HepG2 (cell line): ENCODE results near the gene PLLP. TPM values are rescaled to one million over a fixed set of nuclear protein-coding genes. Genes with fewer than 3 reads are reported as not detected.

Source experiments
- ARID2 ChIP-seq: sonication (generic); formaldehyde crosslinking; IDR thresholded peaks from 2 replicates; pipeline ENCODE4 v1.8.1; 2022; ENCODE audit warnings: mild to moderate bottlenecking, missing genetic modification reagents, borderline replicate concordance
- FOXJ3 ChIP-seq: sonication (generic); formaldehyde crosslinking; IDR thresholded peaks from 2 replicates; pipeline ENCODE4 v1.4.0; 2020; ENCODE audit warnings: missing genetic modification reagents, mild to moderate bottlenecking, borderline replicate concordance
- MAFF ChIP-seq: IDR thresholded peaks from 2 replicates; pipeline ENCODE4 v1.6.1; 2011; ENCODE audit warnings: low read depth, low read length, improper control_type of control experiment
- PAXIP1 ChIP-seq: sonication (generic); formaldehyde crosslinking; conservative IDR thresholded peaks from 2 replicates; pipeline ENCODE4 v1.4.0; 2020; ENCODE audit warnings: mild to moderate bottlenecking, missing genetic modification reagents, moderate library complexity
- PCBP1 ChIP-seq: fragments of 200-400 bp; formaldehyde crosslinking; IDR thresholded peaks from 2 replicates; pipeline ENCODE4 v1.6.1; 2017; ENCODE audit warnings: mild to moderate bottlenecking, low read depth, low read length, borderline replicate concordance
- PCBP2 ChIP-seq: fragments of 200-400 bp; formaldehyde crosslinking; optimal IDR thresholded peaks from 2 replicates; pipeline ENCODE3; 2018; ENCODE audit warnings: low read length, low read depth; ENCODE audit not compliant: poor library complexity, severe bottlenecking
- PHB2 ChIP-seq: fragments of 450-650 bp; IDR thresholded peaks from 2 replicates; pipeline ENCODE4 v1.6.1; 2018; ENCODE audit not compliant: partially characterized antibody
- PRPF4 ChIP-seq: fragments of 200-400 bp; formaldehyde crosslinking; IDR thresholded peaks from 2 replicates; pipeline ENCODE4 v1.6.1; 2016; ENCODE audit warnings: low read length, low read depth; ENCODE audit not compliant: poor library complexity, severe bottlenecking
- SP140L ChIP-seq: sonication (generic); formaldehyde crosslinking; IDR thresholded peaks from 2 replicates; pipeline ENCODE4 v1.4.0; 2020; ENCODE audit warnings: missing genetic modification reagents, borderline replicate concordance
- SSRP1 ChIP-seq: IDR thresholded peaks from 2 replicates; pipeline ENCODE4 v1.6.1; 2016; ENCODE audit warnings: control low read depth
- STAT5B ChIP-seq: sonication (generic); formaldehyde crosslinking; IDR thresholded peaks from 2 replicates; pipeline ENCODE4 v1.4.0; 2020; ENCODE audit warnings: missing genetic modification reagents
- TOPORS ChIP-seq: sonication (generic); formaldehyde crosslinking; IDR thresholded peaks from 2 replicates; pipeline ENCODE4 v1.8.0; 2023; ENCODE audit warnings: mild to moderate bottlenecking, missing genetic modification reagents
- ZBTB1 ChIP-seq: sonication (generic); formaldehyde crosslinking; IDR thresholded peaks from 2 replicates; pipeline ENCODE4 v1.4.0; 2020; ENCODE audit warnings: missing genetic modification reagents, borderline replicate concordance
- ZBTB42 ChIP-seq: sonication (generic); formaldehyde crosslinking; IDR thresholded peaks from 2 replicates; pipeline ENCODE4 v1.5.0; 2020; ENCODE audit warnings: mild to moderate bottlenecking, missing genetic modification reagents
- ZC3H4 ChIP-seq: sonication (generic); formaldehyde crosslinking; IDR thresholded peaks from 2 replicates; pipeline ENCODE4 v1.4.0; 2020; ENCODE audit warnings: missing genetic modification reagents, borderline replicate concordance
- ZFP90 ChIP-seq: sonication (generic); formaldehyde crosslinking; IDR thresholded peaks from 2 replicates; pipeline ENCODE4 v1.8.0; 2022; ENCODE audit warnings: missing genetic modification reagents, mild to moderate bottlenecking, inconsistent platforms, borderline replicate concordance
- ZNF263 ChIP-seq: sonication (generic); formaldehyde crosslinking; IDR thresholded peaks from 2 replicates; pipeline ENCODE4 v1.4.0; 2020; ENCODE audit warnings: missing genetic modification reagents
- ZNF276 ChIP-seq: sonication (generic); formaldehyde crosslinking; IDR thresholded peaks from 2 replicates; pipeline ENCODE4 v1.4.0; 2020; ENCODE audit warnings: mild to moderate bottlenecking, low read depth, missing genetic modification reagents
- ZNF562 ChIP-seq: sonication (generic); formaldehyde crosslinking; IDR thresholded peaks from 2 replicates; pipeline ENCODE4 v1.8.0; 2022; ENCODE audit warnings: missing genetic modification reagents, borderline replicate concordance
- ZNF703 ChIP-seq: sonication (generic); formaldehyde crosslinking; IDR thresholded peaks from 2 replicates; pipeline ENCODE4 v1.5.1; 2020; ENCODE audit warnings: missing genetic modification reagents, mild to moderate bottlenecking, moderate library complexity, borderline replicate concordance
- ZNF878 ChIP-seq: sonication (generic); formaldehyde crosslinking; IDR thresholded peaks from 2 replicates; pipeline ENCODE4 v1.8.1; 2023; ENCODE audit warnings: mild to moderate bottlenecking, missing genetic modification reagents, moderate library complexity
- ZUFSP ChIP-seq: sonication (generic); formaldehyde crosslinking; IDR thresholded peaks from 2 replicates; pipeline ENCODE4 v1.9.0; 2021; ENCODE audit warnings: missing genetic modification reagents, mild to moderate bottlenecking, borderline replicate concordance
- polyA plus RNA-seq, 8 experiments: library from polyadenylated mRNA; depleted of rRNA in 3 of 8; stranded (reverse) in 7 of 8; unstranded in 1 of 8; fragments of >200 nt; fragmentation: Illumina TruSeq in 4 of 8; extraction: Trizol in 4 of 8; gene quantifications; 2 replicates each; pipeline versions ENCODE4 v1.2.1 to v1.2.3, GENCODE V29; 2011 to 2016; ENCODE audit warnings: low read depth in 4 of 8, missing spikeins in 1 of 8, mixed read lengths in 1 of 8; ENCODE audit not compliant: insufficient read depth in 1 of 8
- total RNA-seq, 5 experiments: library from RNA; depleted of rRNA; stranded (reverse); fragments of >200 nt; fragmentation: Illumina TruSeq; extraction: Trizol; gene quantifications; 2 replicates each; pipeline ENCODE4 v1.2.3, GENCODE V29; 2016; ENCODE audit warnings: low read depth in 1 of 5

PLLP gene
- total and polyA plus RNA-seq, 2 of the 13 experiments (the other 11 are each of a cell fraction or from before 2014, with no cell fraction given): 60.6 to 127 TPM

- TF ChIP-seq SP140L (CRISPR knock-in tag) (0 out of 2 replicates have a peak, but pooled peaks have one; percentile 26), PAXIP1 (CRISPR knock-in tag) (peak; percentile 64; the same call in 1 of the 2 replicates), TOPORS (CRISPR knock-in tag) (peak; percentile 85), ZBTB42 (CRISPR knock-in tag) (0 out of 2 replicates have a peak, but pooled peaks have one; percentile 21), MAFF (no peak; the same call in 1 of the 2 replicates), PRPF4 (peak; percentile 12), ZUFSP (no peak), SSRP1 (CRISPR knock-in tag) (peak; percentile 99; the same call in 1 of the 2 replicates), ZBTB1 (CRISPR knock-in tag) (no peak), ZFP90 (CRISPR knock-in tag) (peak; percentile 73; the same call in 1 of the 2 replicates), STAT5B (CRISPR knock-in tag) (peak; percentile 39; the same call in 1 of the 2 replicates), ZNF276 (CRISPR knock-in tag) (no peak; the same call in 1 of the 2 replicates), ZNF562 (CRISPR knock-in tag) (no peak), FOXJ3 (CRISPR knock-in tag) (peak; percentile 69; the same call in 1 of the 2 replicates), PHB2 (no peak), ZNF878 (CRISPR knock-in tag) (no peak), ZNF703 (CRISPR knock-in tag) (no peak), ARID2 (no peak; the same call in 1 of the 2 replicates), PCBP1 (no peak), PCBP2 (no peak), ZC3H4 (CRISPR knock-in tag) (no peak), ZNF263 (CRISPR knock-in tag) (no peak)
These were observed 16.1 kb upstream of the PLLP start (continued) for GRCh38 chr16:57300387-57301125.
